Measurements from ENCODE around the gene NFE2L1. TPM values are rescaled to one million over a fixed set of nuclear protein-coding genes. Genes with fewer than 3 reads are reported as not detected.

NFE2L1 gene
- total RNA-seq, 4 donors from 2014 or later, result 173 to 242 (median 211) TPM

DNA sequence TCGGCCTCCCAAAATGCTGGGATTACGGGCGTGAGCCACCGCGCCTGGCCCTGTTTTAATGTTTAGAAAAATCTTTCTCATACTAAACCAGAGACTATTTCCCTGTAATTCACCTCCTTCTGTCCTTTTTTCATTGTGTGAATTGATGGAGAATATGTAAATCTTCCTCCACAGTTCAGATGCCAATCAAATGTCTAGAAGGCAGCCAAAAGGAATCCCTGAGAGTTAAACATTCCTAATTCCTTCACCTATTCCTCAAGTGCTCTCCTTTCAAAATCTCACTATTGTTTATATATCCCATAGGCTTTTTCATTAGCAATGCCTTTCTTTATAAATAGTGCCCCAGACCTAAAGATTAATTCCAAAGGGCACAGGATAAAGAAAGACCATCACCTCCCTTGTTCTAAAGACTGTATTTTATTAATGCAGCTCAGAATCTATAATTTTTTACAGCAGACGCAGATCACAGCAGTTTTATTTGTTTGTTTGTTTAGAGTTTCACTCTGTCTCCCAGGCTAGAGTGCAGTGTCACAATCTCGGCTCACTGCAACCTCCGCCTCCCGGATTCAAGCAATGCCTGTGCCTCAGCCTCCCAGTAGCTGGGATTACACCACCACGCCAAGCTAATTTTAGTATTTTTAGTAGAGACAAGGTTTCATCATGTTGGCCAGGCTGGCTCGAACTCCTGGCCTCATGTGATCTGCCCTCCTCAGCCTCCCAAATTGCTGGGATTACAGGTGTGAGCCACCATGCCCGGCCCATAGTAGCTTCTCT, 41.0 kb upstream of the NFE2L1 start:
- Histone ChIP-seq H3K4me3 (no peak overlapping the region), H3K4me1 (peaks cover 7 to 22% (median 19%) of the 10 kb centered on the region in 4 donors), H3K36me3 (no peaks in the 10 kb centered on the region), H3K27me3 (peaks cover 42% of the 10 kb centered on the region), H3K27ac (no peak overlapping the region), H3K9me3 (no peaks in the 10 kb centered on the region)
- TF ChIP-seq, protein P1, sequence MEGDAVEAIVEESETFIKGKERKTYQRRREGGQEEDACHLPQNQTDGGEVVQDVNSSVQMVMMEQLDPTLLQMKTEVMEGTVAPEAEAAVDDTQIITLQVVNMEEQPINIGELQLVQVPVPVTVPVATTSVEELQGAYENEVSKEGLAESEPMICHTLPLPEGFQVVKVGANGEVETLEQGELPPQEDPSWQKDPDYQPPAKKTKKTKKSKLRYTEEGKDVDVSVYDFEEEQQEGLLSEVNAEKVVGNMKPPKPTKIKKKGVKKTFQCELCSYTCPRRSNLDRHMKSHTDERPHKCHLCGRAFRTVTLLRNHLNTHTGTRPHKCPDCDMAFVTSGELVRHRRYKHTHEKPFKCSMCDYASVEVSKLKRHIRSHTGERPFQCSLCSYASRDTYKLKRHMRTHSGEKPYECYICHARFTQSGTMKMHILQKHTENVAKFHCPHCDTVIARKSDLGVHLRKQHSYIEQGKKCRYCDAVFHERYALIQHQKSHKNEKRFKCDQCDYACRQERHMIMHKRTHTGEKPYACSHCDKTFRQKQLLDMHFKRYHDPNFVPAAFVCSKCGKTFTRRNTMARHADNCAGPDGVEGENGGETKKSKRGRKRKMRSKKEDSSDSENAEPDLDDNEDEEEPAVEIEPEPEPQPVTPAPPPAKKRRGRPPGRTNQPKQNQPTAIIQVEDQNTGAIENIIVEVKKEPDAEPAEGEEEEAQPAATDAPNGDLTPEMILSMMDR (IDR thresholded peaks at IDR 0.05), result no peak
- TF ChIP-seq POLR2A (IDR thresholded peaks at IDR 0.05), result no peak
- TF ChIP-seq EP300 (IDR thresholded peaks at IDR 0.05; ENCODE audit: low read depth), result no peak
- DNase-seq, result no peak
- intact Hi-C loops (cut with DNase I; ENCODE audit: low total_unique reads) (no loop called here), in situ Hi-C loops (cut with MboI; ENCODE audit: low pct_ligation_motif_present in 1 of 4, low pct_unique_long_range_greater_than_20kb in 1 of 4, low sequenced_read_pairs in 3 of 4) (no loop called here)
- 87 to 92% methylated on average over 8 to 12 of the region's 12 CpGs for WGBS, 2 donors (ENCODE audit: low coverage in 1 of 2)

DNA sequence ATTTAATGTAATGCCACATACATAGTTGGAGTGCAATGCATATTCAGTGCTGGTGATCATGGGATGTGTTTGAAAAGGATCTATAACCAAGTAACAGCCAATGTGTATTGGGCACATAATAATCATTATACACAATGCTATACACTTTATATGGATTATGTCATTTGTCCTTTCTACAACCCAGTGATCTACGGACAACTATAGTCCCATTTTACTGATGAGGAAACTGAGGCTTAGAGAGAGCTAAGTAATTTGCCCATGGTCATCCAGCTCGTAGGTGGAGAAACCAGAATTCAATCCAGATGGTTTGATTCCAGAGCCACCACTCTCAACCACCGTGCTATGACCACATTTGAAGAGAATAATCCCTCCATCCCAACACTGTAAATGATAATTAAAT, 38.0 kb upstream of the NFE2L1 start:
- peaks cover 7 to 16% (median 14%) of the 10 kb centered on the region in 4 donors for H3K4me1 ChIP-seq
- H3K36me3 ChIP-seq, result no peaks in the 10 kb centered on the region
- TF ChIP-seq POLR2AphosphoS5 (IDR thresholded peaks at IDR 0.05) (no peak), EP300 (IDR thresholded peaks at IDR 0.05; ENCODE audit: low read depth) (no peak), POLR2A (IDR thresholded peaks at IDR 0.05) (no peak)
- TF ChIP-seq, protein P1 (IDR thresholded peaks at IDR 0.05), result no peak
- 82 to 89% methylated on average over 3 of the region's 3 CpGs for WGBS, 2 donors (ENCODE audit: low coverage in 1 of 2)
- H3K27ac ChIP-seq, result no peak overlapping the region
- in situ Hi-C loops (cut with MboI; ENCODE audit: low pct_ligation_motif_present in 1 of 4, low pct_unique_long_range_greater_than_20kb in 1 of 4, low sequenced_read_pairs in 3 of 4) (no loop called here), intact Hi-C loops (cut with DNase I; ENCODE audit: low total_unique reads) (no loop called here)
- H3K4me3 ChIP-seq, result no peak overlapping the region
- peaks cover 73% of the 10 kb centered on the region for H3K27me3 ChIP-seq
- no peaks in the 10 kb centered on the region for H3K9me3 ChIP-seq
- no peak for DNase-seq

- intact Hi-C loops (cut with DNase I; ENCODE audit: low total_unique reads) (no loop called here), in situ Hi-C loops (cut with MboI; ENCODE audit: low pct_ligation_motif_present in 1 of 4, low pct_unique_long_range_greater_than_20kb in 1 of 4, low sequenced_read_pairs in 3 of 4) (no loop called here)
- WGBS, 2 donors (ENCODE audit: low coverage in 1 of 2), result 0 to 11% methylated on average over 3 to 23 of the region's 23 CpGs
- Histone ChIP-seq H3K4me1 (peaks cover 7 to 16% (median 14%) of the 10 kb centered on the region in 4 donors), H3K27me3 (peaks cover 75% of the 10 kb centered on the region), H3K4me3 (peak overlapping the region in 3 of 4 donors; percentile 6 to 34 (median 27)), H3K27ac (no peak overlapping the region), H3K9me3 (no peaks in the 10 kb centered on the region), H3K36me3 (no peaks in the 10 kb centered on the region)
- DNase-seq, result peak; percentile 49
- TF ChIP-seq, protein P1 (IDR thresholded peaks at IDR 0.05), result peak; percentile 24 to 40 (median 36)
- no peak for TF ChIP-seq EP300 (IDR thresholded peaks at IDR 0.05; ENCODE audit: low read depth)
- no peak for TF ChIP-seq POLR2AphosphoS5 (IDR thresholded peaks at IDR 0.05)
Observed at GRCh38 chr17:48011405-48012150, 36.6 kb upstream of the NFE2L1 start.

GRCh38 chr17:48012151-48012520, 36.0 kb upstream of the NFE2L1 start:
- Histone ChIP-seq H3K4me1 (peaks cover 7 to 16% (median 14%) of the 10 kb centered on the region in 4 donors), H3K36me3 (no peaks in the 10 kb centered on the region), H3K4me3 (peak overlapping the region in 3 of 4 donors; percentile 6 to 34 (median 27)), H3K9me3 (no peaks in the 10 kb centered on the region), H3K27me3 (peaks cover 75% of the 10 kb centered on the region), H3K27ac (no peak overlapping the region)
- WGBS, 2 donors (ENCODE audit: low coverage in 1 of 2), result 0% methylated on average over 10 of the region's 34 CpGs; no CpG with 5 or more reads in 1 of the 2 donors
- DNase-seq, result peak; percentile 59
- in situ Hi-C loops (cut with MboI; ENCODE audit: low pct_ligation_motif_present in 1 of 4, low pct_unique_long_range_greater_than_20kb in 1 of 4, low sequenced_read_pairs in 3 of 4) (no loop called here), intact Hi-C loops (cut with DNase I; ENCODE audit: low total_unique reads) (no loop called here)
- no peak for TF ChIP-seq EP300 (IDR thresholded peaks at IDR 0.05; ENCODE audit: low read depth)
- no peak for TF ChIP-seq POLR2AphosphoS5 (IDR thresholded peaks at IDR 0.05)
- TF ChIP-seq POLR2A (IDR thresholded peaks at IDR 0.05), result no peak
- TF ChIP-seq, protein P1 (IDR thresholded peaks at IDR 0.05), result no peak
